ENCODE results near the gene RRP12. TPM values are rescaled to one million over a fixed set of nuclear protein-coding genes. Genes with fewer than 3 reads are reported as not detected.

The RRP12 gene
- total RNA-seq, 2 donors from 2014 or later: 11.5 to 30.4 TPM

DNA sequence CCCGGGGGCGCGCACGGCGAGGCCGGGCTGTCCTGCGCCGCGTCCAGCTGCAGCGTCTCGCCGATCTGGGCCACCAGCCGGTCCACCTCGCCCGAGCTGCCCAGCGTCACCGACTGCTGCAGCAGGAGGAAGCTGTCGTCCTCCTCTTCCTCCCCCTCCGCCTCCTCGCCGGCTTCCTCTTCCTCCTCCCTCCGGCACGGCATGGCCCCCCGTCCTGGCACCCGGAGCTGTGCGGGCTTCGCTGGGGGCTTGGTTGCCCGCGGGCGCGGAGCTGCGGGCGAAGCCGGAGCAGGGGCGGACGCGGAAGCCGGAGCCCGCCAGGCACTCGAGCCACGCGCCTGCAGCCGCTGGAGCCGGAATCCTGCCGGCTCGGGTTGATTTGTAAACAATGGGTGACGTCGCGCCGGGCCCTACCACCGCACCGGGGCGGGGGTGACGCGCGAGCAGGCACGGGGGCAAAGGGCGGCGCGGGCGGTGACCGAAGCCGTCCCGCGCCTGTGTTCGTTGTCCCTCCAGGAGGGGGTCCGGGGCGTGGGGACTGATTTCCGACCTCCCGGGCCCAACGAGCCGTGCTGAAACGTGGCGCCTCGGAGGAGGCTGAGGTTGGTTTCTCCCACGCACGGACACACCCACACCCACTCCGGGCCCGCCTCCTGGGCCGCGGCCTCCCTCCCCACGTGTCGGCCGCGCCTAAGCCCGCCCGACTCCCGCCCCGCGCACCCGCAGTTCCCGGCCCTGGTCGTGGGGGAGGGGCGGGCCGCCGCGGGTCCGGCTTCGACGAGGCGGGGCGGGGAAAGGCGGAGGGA lies 66.6 kb downstream of the RRP12 start, which contains the start of gene FRAT2:
Gene FRAT2 (minus strand): TSS at position 360 of the 806 bp plus-strand sequence. CDS start 157 bp downstream, at position 203.
- no peaks in the 10 kb centered on the region for H3K36me3 ChIP-seq

DNA sequence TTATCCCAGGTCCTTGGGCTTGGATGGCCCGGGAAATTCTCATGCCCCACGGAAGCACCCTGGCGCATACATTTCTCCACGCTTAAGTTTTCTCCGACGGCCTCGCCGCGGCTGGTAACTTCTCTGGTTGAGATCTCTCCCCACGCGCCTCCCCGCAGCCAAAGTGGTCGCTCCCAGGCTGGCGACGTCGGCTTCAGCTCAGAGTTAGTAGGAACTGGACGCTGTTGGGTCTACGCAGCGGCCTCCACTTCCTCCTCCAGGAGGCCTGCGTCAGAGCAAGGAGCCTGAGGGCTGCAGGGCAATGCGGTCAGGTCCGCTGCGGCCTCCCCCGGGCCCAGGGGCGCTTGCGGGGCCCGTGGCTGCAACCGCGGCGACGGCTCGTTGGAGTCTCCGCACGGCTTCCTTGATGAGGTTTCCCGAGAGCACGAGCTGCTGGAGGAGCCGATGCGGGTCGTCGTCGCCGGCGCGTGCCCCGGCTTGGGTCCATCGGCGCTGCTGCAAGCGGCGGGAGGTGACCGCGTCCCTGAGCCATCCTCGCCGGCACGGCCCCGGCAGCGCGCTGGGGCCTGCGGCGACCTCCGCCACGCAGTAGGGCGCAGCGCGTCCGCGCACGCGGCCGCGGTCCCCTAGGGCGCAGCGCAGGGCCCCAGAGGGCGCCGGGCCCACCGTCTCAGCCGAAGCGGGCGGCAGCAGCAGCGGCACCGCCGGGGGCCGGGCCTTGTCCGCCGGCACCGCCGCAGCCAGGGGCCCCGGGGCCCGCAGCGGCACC lies 67.4 kb downstream of the RRP12 start:
- Histone ChIP-seq H3K9ac (ENCODE audit: low read depth in 2 of 2, low read length in 2 of 2) (peak overlapping the region; percentile 93 to 99), H3K9me3 (no peaks in the 10 kb centered on the region), H3K27me3 (no peaks in the 10 kb centered on the region), H3K4me1 (peaks cover 12% of the 10 kb centered on the region), H3K36me3 (no peaks in the 10 kb centered on the region), H3K27ac (peak overlapping the region; percentile 86), H3K4me3 (peak overlapping the region; percentile 73)
- intact Hi-C loops (cut with DNase I): loop anchor here (5.0 kb wide), 2 partner anchors 41 to 56 kb away; partner anchors contain the start of gene ARHGAP19
- peak; percentile 55 for DNase-seq
- TF ChIP-seq, protein P1, sequence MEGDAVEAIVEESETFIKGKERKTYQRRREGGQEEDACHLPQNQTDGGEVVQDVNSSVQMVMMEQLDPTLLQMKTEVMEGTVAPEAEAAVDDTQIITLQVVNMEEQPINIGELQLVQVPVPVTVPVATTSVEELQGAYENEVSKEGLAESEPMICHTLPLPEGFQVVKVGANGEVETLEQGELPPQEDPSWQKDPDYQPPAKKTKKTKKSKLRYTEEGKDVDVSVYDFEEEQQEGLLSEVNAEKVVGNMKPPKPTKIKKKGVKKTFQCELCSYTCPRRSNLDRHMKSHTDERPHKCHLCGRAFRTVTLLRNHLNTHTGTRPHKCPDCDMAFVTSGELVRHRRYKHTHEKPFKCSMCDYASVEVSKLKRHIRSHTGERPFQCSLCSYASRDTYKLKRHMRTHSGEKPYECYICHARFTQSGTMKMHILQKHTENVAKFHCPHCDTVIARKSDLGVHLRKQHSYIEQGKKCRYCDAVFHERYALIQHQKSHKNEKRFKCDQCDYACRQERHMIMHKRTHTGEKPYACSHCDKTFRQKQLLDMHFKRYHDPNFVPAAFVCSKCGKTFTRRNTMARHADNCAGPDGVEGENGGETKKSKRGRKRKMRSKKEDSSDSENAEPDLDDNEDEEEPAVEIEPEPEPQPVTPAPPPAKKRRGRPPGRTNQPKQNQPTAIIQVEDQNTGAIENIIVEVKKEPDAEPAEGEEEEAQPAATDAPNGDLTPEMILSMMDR (IDR thresholded peaks at IDR 0.05): no peak

More for the DNA sequence above, 66.6 kb downstream of the RRP12 start, which contains the start of gene FRAT2:
- H3K27me3 ChIP-seq: no peaks in the 10 kb centered on the region
- DNase-seq: peak; percentile 93
- H3K4me1 ChIP-seq: peaks cover 12% of the 10 kb centered on the region
- TF ChIP-seq, protein P1 (IDR thresholded peaks at IDR 0.05): no peak
- peak within 1 kb of the TSS; percentile 86 for H3K27ac ChIP-seq
- H3K4me3 ChIP-seq: peak within 1 kb of the TSS; percentile 73
- H3K9me3 ChIP-seq: no peaks in the 10 kb centered on the region
- H3K9ac ChIP-seq (ENCODE audit: low read depth in 2 of 2, low read length in 2 of 2): peak within 1 kb of the TSS; percentile 93 to 99
- intact Hi-C loops (cut with DNase I): loop anchor here (5.0 kb wide), 2 partner anchors 42 to 57 kb away; partner anchors contain the start of gene ARHGAP19

DNA sequence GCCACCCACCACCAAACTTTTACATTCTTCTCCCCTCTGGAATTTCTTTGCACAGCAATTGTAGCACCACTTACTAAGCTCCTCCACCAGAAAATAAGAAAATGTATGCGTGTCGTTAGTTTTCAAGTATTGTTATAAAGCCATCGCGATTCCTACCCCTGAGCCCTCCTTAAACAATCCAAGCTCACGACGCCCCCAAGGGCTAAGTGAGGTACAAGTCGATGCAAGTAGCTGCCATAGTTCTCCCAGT lies 67.9 kb downstream of the RRP12 start:
- H3K36me3 ChIP-seq: no peaks in the 10 kb centered on the region
- H3K4me3 ChIP-seq: peak overlapping the region; percentile 73
- H3K9ac ChIP-seq (ENCODE audit: low read depth in 2 of 2, low read length in 2 of 2): peak overlapping the region; percentile 93 to 99
- peaks cover 12% of the 10 kb centered on the region for H3K4me1 ChIP-seq
- no peaks in the 10 kb centered on the region for H3K27me3 ChIP-seq
- TF ChIP-seq, protein P1 (IDR thresholded peaks at IDR 0.05): no peak
- H3K27ac ChIP-seq: peak overlapping the region; percentile 86
- peak; percentile 48 for DNase-seq
- intact Hi-C loops (cut with DNase I): loop anchor here (5.0 kb wide), 2 partner anchors 41 to 56 kb away; partner anchors contain the start of gene ARHGAP19
- no peaks in the 10 kb centered on the region for H3K9me3 ChIP-seq

DNA sequence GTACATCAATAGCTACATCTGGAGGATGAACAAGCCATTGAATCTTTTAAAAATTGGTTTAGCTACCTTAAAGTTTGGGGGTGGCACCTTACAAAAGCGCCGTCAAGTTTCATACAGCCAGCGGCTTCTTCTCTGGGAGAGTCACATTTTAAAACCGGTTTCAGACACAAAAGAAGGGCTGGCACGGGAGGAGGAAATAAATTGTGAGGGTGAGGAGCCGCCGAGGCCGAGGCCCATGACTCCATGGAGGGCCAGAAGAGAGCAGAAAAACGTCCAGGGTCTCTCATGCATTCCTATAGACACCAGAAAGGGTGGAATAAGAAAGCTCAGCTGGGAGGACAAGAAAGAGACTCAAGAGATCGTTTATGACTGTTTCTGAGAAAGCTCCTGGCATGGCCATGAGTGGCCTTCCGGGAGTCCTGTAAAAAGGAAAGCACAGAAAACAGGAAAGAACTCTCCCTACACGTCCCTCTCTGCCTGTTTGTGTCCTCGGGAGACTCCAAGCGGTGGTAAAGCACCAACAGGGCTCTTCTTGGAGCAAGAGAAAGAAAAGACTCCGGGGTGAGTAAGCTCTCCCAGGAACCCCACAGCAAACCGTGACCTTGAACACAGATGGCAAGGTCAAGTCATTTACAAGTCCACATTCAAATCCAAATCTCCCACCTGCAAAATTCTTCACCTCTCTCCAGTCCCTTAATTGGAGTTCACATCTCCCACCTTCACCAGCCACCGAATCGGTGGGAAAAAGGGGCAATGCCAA lies 68.4 kb downstream of the RRP12 start:
- peak; percentile 66 for DNase-seq
- H3K36me3 ChIP-seq: no peaks in the 10 kb centered on the region
- peaks cover 12% of the 10 kb centered on the region for H3K4me1 ChIP-seq
- peak overlapping the region; percentile 73 for H3K4me3 ChIP-seq
- intact Hi-C loops (cut with DNase I): loop anchor here (5.0 kb wide), 2 partner anchors 40 to 55 kb away; partner anchors contain the start of gene ARHGAP19
- no peaks in the 10 kb centered on the region for H3K27me3 ChIP-seq
- H3K9ac ChIP-seq (ENCODE audit: low read depth in 2 of 2, low read length in 2 of 2): peak overlapping the region; percentile 93 to 99
- peak overlapping the region; percentile 86 for H3K27ac ChIP-seq
- H3K9me3 ChIP-seq: no peaks in the 10 kb centered on the region
- TF ChIP-seq, protein P1 (IDR thresholded peaks at IDR 0.05): no peak

Data from colonic mucosa (tissue), 4 donors.